CD4-positive, alpha-beta T cell (primary cell): ENCODE measurements around the gene ZDHHC8. TPM values are rescaled to one million over a fixed set of nuclear protein-coding genes. Genes with fewer than 3 reads are reported as not detected.

ENCODE experiments used
- ATAC-seq: fragments of 200-7000 bp; cut with Tn5 transposase; one replicate; pipeline ENCODE4 v1.10.0; 2022; ENCODE audit warnings: mild to moderate bottlenecking; ENCODE audit not compliant: poor library complexity
- CTCF ChIA-PET: fragments of 350-600 bp; sonication (Branson Sonifier 250); formaldehyde crosslinking; loops from one replicate; lab custom pipeline; 2021; ENCODE audit warnings: antibody characterized with exemption, inconsistent platforms; lab: Charles Lee
- POLR2A ChIA-PET: fragments of 350-600 bp; sonication (Branson Sonifier 250); formaldehyde crosslinking; loops from one replicate; lab custom pipeline; 2021; ENCODE audit warnings: antibody characterized with exemption, inconsistent platforms; lab: Charles Lee
- DNase-seq, 14 experiments: peaks; one replicate each; pipeline ENCODE4 v3.0.0-alpha.2; 2013 to 2020; ENCODE audit warnings: mixed read lengths in 2 of 14
- H3K27ac ChIP-seq, 2 donors: one replicate each; pipeline versions ENCODE4 v1.5.1 to v1.7.0; 2013; ENCODE audit warnings: low read length in 2 of 2, low read depth in 1 of 2, mild to moderate bottlenecking in 1 of 2
- H3K27me3 ChIP-seq, 2 experiments: 1 replicate in 1 of 2; 2 replicates in 1 of 2; pipeline versions ENCODE4 v1.6.1 to v1.7.0; 2013; ENCODE audit warnings: low read length in 2 of 2, control low read depth in 1 of 2, mild to moderate bottlenecking in 1 of 2, moderate library complexity in 1 of 2; ENCODE audit not compliant: insufficient read depth in 2 of 2, control insufficient read depth in 1 of 2
- H3K36me3 ChIP-seq: one replicate; pipeline ENCODE4 v1.6.1; 2013; ENCODE audit warnings: low read length, control low read depth; ENCODE audit not compliant: insufficient read depth
- H3K4me1 ChIP-seq: one replicate; pipeline ENCODE4 v1.6.1; 2013; ENCODE audit warnings: low read length, control low read depth; ENCODE audit not compliant: insufficient read depth
- H3K4me3 ChIP-seq: one replicate; pipeline ENCODE4 v1.5.1; 2013; ENCODE audit warnings: mild to moderate bottlenecking, low read length, moderate library complexity
- H3K9me3 ChIP-seq, 2 experiments: 1 replicate in 1 of 2; 2 replicates in 1 of 2; pipeline versions ENCODE4 v1.6.1 to v1.7.0; 2013; ENCODE audit warnings: low read length in 2 of 2, mild to moderate bottlenecking in 2 of 2, control low read depth in 1 of 2, moderate library complexity in 1 of 2; ENCODE audit not compliant: control insufficient read depth in 1 of 2, insufficient read depth in 1 of 2
- H3K27ac Mint-ChIP-seq: one replicate; pipeline ENCODE4 v1.8.0; 2020; ENCODE audit warnings: mixed read lengths
- H3K27me3 Mint-ChIP-seq: one replicate; pipeline ENCODE4 v1.8.0; 2021; ENCODE audit warnings: mixed read lengths
- H3K36me3 Mint-ChIP-seq: one replicate; pipeline ENCODE4 v1.8.0; 2021; ENCODE audit warnings: low read depth, mixed read lengths
- H3K4me1 Mint-ChIP-seq: one replicate; pipeline ENCODE4 v1.8.0; 2021; ENCODE audit warnings: low read depth, mixed read lengths
- H3K4me3 Mint-ChIP-seq: one replicate; pipeline ENCODE4 v1.8.0; 2020; ENCODE audit warnings: mild to moderate bottlenecking, mixed read lengths
- H3K9me3 Mint-ChIP-seq: one replicate; pipeline ENCODE4 v1.8.0; 2020; ENCODE audit warnings: mixed read lengths
- intact Hi-C, 2 experiments: fragments of 100-400 bp; cut with DNase I in 1 of 2; cut with micrococcal nuclease in 1 of 2; formaldehyde crosslinking; loops; one replicate each; pipeline versions ENCODE4 v1.15.1 to v1.9.0; 2023 to 2025; cut with DNase I, micrococcal nuclease
- total RNA-seq, 174 experiments: library from RNA in 2 of 174; stranded (reverse) in 2 of 174; gene quantifications; one replicate each; pipeline ENCODE4 v1.2.3 and lab custom pipeline; 2021 to 2026
- TF ChIP-seq, protein P1 (sequence below): fragments of 200-600 bp; IDR thresholded peaks from one replicate; pipeline ENCODE4 v1.8.0; 2022; ENCODE audit warnings: antibody characterized with exemption, mild to moderate bottlenecking

Gene ZDHHC8
- total RNA-seq, 2 experiments from 2014 or later = 44.9 to 49.3 TPM

DNA sequence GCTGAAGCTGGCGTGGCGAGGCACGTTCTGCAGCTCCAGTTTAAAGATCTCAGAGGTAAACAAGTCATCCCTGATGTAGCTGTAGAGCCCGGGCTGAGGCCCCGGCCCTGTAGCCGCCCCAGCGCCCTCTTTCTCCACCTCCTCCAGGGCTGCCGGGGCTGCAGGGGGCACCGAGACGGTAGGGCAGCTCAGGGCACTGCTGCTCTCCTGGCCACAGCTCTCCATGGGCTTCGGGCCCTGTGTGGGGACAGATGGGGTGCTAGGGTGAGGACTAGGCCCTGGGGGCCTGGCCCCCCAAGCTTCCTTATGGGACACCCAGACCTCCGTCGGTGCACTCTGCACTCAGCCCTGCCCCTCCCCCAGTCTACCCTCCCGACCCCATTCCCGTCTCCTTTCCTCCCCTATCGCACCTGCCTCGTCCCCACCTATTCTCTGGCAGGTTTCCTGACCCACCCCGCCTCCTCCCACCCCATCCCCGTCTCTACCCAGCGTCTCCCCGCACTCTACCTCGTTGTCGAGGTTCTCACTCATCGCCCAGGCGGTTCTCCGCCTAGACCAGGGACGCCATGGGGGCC lies 15.1 kb upstream of the ZDHHC8 start:
- ChIA-PET CTCF (interaction anchor here (0.8 to 2.1 kb wide), 2 partner anchors 13 kb away, joined by 3 to 8 read pairs; no protein-coding TSS in a partner anchor), POLR2A (interaction anchor here (0.6 to 3.1 kb wide), 16 partner anchors 10 to 637 kb away, joined by 3 to 20 read pairs (median 4); partner anchors contain the start of genes CDC45, DGCR6L, TANGO2 and ZDHHC8)
- intact Hi-C loops = loop anchor here (2.0 to 10.0 kb wide), 7 partner anchors 16 to 994 kb away; partner anchors contain the start of genes DGCR2 (in 1 of the 2), GNB1L (in 1 of the 2), MED15 (in 1 of the 2) and RTL10 (in 1 of the 2)
- H3K27me3 ChIP-seq = peaks cover 0 to 5% of the 10 kb centered on the region in 2 experiments
- H3K27ac ChIP-seq = peak overlapping the region; percentile 76 to 84
- TF ChIP-seq, protein P1, sequence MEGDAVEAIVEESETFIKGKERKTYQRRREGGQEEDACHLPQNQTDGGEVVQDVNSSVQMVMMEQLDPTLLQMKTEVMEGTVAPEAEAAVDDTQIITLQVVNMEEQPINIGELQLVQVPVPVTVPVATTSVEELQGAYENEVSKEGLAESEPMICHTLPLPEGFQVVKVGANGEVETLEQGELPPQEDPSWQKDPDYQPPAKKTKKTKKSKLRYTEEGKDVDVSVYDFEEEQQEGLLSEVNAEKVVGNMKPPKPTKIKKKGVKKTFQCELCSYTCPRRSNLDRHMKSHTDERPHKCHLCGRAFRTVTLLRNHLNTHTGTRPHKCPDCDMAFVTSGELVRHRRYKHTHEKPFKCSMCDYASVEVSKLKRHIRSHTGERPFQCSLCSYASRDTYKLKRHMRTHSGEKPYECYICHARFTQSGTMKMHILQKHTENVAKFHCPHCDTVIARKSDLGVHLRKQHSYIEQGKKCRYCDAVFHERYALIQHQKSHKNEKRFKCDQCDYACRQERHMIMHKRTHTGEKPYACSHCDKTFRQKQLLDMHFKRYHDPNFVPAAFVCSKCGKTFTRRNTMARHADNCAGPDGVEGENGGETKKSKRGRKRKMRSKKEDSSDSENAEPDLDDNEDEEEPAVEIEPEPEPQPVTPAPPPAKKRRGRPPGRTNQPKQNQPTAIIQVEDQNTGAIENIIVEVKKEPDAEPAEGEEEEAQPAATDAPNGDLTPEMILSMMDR = no peak
- Mint-ChIP-seq H3K27ac (peak overlapping the region; percentile 82), H3K9me3 (no peaks in the 10 kb centered on the region), H3K27me3 (no peaks in the 10 kb centered on the region), H3K36me3 (peaks cover 56% of the 10 kb centered on the region), H3K4me1 (peaks cover 33% of the 10 kb centered on the region), H3K4me3 (peak overlapping the region; percentile 97)
- peak overlapping the region; percentile 85 for H3K4me3 ChIP-seq
- peaks cover 75% of the 10 kb centered on the region for H3K4me1 ChIP-seq
- ATAC-seq (no peak), DNase-seq (no peak)
- H3K36me3 ChIP-seq = peaks cover 67% of the 10 kb centered on the region
- H3K9me3 ChIP-seq = peaks cover 0 to 7% of the 10 kb centered on the region in 2 experiments

DNA sequence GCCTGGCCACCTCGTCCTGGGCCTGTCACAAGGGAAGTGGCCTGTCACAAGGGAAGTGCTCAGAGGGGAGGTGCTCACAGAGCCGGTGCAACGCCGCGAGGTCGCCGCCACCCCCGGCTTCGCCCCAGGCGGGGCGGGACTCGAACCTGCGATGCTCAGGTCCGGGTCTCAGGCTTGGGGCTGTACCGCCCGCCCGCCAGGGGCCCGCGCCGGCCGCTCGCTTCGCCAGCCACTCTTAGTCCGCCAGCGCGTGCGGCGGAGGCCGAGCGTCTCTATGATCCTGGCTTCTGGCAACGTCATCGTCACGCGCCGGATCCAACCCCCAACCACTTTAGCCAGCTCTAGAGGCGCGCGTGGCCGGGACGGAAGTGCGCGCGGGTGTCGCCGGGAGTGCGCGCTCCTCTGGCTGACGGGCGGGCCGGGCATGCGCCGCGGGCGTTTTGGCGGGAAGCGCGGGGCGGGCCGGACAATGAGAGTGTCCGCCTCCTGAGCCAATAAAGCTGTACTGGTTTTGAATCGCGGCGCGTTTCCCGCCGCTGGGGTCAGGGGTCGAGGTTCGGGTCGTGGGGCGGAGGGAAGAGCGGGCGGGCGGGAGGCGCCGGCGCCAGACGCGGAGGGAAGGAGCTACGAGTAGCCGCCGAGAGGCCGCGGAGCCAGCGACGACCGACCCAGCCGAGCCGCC lies 14.5 kb upstream of the ZDHHC8 start, which contains the start of gene TRMT2A:
TSS of gene TRMT2A (minus strand) at position 276 of the 682 bp plus-strand sequence. CDS start 320 bp downstream, outside the sequence.
- ATAC-seq = peak; percentile 80
- ChIA-PET CTCF (interaction anchor here (0.7 to 2.1 kb wide), 2 partner anchors 12 to 16 kb away, joined by 4 to 8 read pairs; no protein-coding TSS in a partner anchor), POLR2A (interaction anchor here (0.6 to 3.1 kb wide), 16 partner anchors 12 to 637 kb away, joined by 3 to 20 read pairs (median 4); partner anchors contain the start of genes CDC45, DGCR6L, TANGO2 and ZDHHC8)
- H3K4me3 ChIP-seq = peak within 1 kb of the TSS; percentile 85
- peak within 1 kb of the TSS; percentile 76 to 84 for H3K27ac ChIP-seq
- Mint-ChIP-seq H3K4me3 (peak within 1 kb of the TSS; percentile 97), H3K27me3 (no peaks in the 10 kb centered on the region), H3K9me3 (no peaks in the 10 kb centered on the region), H3K27ac (peak within 1 kb of the TSS; percentile 82), H3K36me3 (peaks cover 51% of the 10 kb centered on the region), H3K4me1 (peaks cover 30% of the 10 kb centered on the region)
- H3K36me3 ChIP-seq = peaks cover 70% of the 10 kb centered on the region
- intact Hi-C loops = loop anchor here (1.0 to 10.0 kb wide), 10 partner anchors 14 to 995 kb away; partner anchors contain the start of genes DGCR2 (in 1 of the 2), DGCR8 (in 1 of the 2), GNB1L (in 1 of the 2) and MED15 (in 1 of the 2)
- peaks cover 75% of the 10 kb centered on the region for H3K4me1 ChIP-seq
- DNase-seq = peak; percentile 91 to 99 (median 96)
- peaks cover 0 to 7% of the 10 kb centered on the region in 2 experiments for H3K9me3 ChIP-seq
- peaks cover 0 to 5% of the 10 kb centered on the region in 2 experiments for H3K27me3 ChIP-seq
- TF ChIP-seq, protein P1 = no peak
